ENCODE measurements around the gene TDRD3. TPM values are rescaled to one million over a fixed set of nuclear protein-coding genes. Genes with fewer than 3 reads are reported as not detected.

The TDRD3 gene
- total and polyA plus RNA-seq, 7 donors: 14.0 to 39.7 (median 29.1) TPM

DNA sequence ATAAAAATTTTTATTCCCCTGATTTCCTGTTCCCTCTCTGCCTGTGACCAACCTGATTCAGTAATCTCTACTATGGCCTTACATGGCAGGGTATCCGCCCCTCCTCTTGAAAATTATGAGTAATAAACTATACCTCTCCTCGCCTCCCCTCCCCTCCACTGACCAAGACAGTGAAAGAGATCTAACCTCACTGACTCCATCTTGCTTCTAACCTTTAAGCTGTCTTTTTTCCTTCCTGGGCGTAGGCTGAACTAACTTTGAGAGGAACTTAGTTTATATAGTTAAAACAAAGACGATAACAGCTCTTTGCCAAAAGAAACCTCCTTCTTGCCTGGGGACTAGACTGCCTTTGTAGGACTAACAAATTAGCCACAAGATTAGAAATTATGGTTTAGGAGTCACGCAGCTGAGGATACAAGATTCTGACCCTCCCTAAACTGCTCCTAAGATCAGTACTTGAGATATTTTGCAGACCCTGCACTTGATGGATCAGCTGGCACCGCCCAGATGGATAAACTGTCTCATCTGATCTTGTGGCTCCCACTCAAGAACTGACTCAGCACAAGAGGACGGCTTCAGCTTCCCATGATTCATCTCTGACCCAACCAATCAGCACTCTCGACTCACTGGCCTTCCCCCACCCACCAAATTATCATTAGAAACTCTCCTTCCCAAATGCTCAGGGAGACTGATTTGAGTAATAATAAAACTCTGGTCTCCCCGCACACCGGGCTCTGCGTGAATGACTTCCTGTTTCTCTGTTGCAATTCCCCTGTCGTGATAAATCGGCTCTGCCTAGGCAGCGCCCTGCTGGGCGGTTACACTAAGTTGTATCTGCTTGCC is 187.1 kb downstream of the TDRD3 start:
- Histone ChIP-seq H3K27me3 (ENCODE audit: insufficient read depth in 3 of 3, low read length in 2 of 3) (no peaks in the 10 kb centered on the region), H3K36me3 (ENCODE audit: insufficient read depth in 1 of 2, low read depth in 1 of 2) (no peaks in the 10 kb centered on the region), H3K9me3 (no peaks in the 10 kb centered on the region), H3K4me3 (no peak overlapping the region), H3K27ac (no peak overlapping the region), H3K4me1 (no peaks in the 10 kb centered on the region)
- TF ChIP-seq, protein P1, sequence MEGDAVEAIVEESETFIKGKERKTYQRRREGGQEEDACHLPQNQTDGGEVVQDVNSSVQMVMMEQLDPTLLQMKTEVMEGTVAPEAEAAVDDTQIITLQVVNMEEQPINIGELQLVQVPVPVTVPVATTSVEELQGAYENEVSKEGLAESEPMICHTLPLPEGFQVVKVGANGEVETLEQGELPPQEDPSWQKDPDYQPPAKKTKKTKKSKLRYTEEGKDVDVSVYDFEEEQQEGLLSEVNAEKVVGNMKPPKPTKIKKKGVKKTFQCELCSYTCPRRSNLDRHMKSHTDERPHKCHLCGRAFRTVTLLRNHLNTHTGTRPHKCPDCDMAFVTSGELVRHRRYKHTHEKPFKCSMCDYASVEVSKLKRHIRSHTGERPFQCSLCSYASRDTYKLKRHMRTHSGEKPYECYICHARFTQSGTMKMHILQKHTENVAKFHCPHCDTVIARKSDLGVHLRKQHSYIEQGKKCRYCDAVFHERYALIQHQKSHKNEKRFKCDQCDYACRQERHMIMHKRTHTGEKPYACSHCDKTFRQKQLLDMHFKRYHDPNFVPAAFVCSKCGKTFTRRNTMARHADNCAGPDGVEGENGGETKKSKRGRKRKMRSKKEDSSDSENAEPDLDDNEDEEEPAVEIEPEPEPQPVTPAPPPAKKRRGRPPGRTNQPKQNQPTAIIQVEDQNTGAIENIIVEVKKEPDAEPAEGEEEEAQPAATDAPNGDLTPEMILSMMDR (IDR thresholded peaks at IDR 0.05): no peak
- no peak for ATAC-seq
- intact Hi-C loops (cut with DNase I): no loop called here
- 70 to 74% (median 70%) methylated on average over 15 of the region's 15 CpGs for WGBS, 3 donors
- DNase-seq: no peak

DNA sequence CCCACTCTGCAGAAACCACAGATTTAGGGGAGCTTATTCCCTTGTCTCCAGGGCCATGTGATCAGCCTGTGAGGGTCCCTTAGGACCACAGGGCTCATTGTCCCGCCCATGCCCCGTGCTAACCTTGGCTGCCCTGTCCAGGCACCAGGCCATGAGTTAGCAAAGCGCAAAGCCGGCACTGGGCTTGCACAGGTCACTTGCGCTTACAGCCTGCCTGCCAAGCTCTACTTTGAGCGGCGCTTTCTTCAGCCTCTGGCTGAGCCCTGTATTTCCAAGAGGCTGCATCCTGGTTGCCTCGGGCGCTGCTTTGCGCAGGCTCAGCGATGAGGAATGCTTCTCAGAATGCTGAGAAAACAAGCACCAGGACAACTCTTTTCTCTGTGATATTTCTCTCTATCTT is 188.0 kb downstream of the TDRD3 start:
- TF ChIP-seq, protein P1 (IDR thresholded peaks at IDR 0.05): no peak
- Histone ChIP-seq H3K9me3 (no peaks in the 10 kb centered on the region), H3K4me3 (no peak overlapping the region), H3K27ac (no peak overlapping the region), H3K4me1 (no peaks in the 10 kb centered on the region), H3K36me3 (ENCODE audit: insufficient read depth in 1 of 2, low read depth in 1 of 2) (no peaks in the 10 kb centered on the region), H3K27me3 (ENCODE audit: insufficient read depth in 3 of 3, low read length in 2 of 3) (no peaks in the 10 kb centered on the region)
- intact Hi-C loops (cut with DNase I): no loop called here
- WGBS, 3 donors: 61 to 82% (median 68%) methylated on average over 11 of the region's 11 CpGs
- no peak for DNase-seq
- no peak for ATAC-seq

GRCh38 chr13:60590800-60591747 is 194.1 kb downstream of the TDRD3 start:
- intact Hi-C loops (cut with DNase I): no loop called here
- TF ChIP-seq, protein P1 (IDR thresholded peaks at IDR 0.05): no peak
- Histone ChIP-seq H3K4me3 (no peak overlapping the region), H3K9me3 (no peaks in the 10 kb centered on the region), H3K27me3 (ENCODE audit: insufficient read depth in 3 of 3, low read length in 2 of 3) (no peaks in the 10 kb centered on the region), H3K36me3 (ENCODE audit: insufficient read depth in 1 of 2, low read depth in 1 of 2) (no peaks in the 10 kb centered on the region), H3K27ac (no peak overlapping the region), H3K4me1 (no peaks in the 10 kb centered on the region)
- ATAC-seq (no peak), DNase-seq (no peak)
- WGBS, 3 donors: 20 to 24% (median 23%) methylated on average over 18 of the region's 18 CpGs

DNA sequence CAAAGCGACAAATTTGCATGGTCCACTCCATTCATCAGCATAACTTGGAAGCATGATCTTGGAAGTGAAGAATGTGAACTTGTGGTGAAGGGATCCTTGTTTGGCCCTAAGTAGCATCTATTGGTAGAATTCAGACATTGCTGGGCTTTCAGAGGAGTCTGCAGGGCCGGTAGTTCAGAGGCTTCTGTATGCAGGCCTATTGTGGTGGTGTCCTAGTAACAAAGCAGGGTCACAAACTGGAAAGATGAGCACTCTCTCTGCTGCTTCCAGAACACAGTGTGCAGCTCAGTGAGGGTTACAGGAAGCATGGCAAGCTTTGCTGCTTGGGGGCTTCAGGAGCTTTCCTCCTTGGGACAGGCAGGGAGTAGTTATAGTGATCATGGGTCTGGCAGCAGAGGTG is 206.0 kb downstream of the TDRD3 start:
- TF ChIP-seq, protein P1 (IDR thresholded peaks at IDR 0.05): no peak
- intact Hi-C loops (cut with DNase I): no loop called here
- WGBS, 3 donors: 85 to 88% (median 86%) methylated on average over 2 of the region's 2 CpGs
- Histone ChIP-seq H3K4me3 (no peak overlapping the region), H3K4me1 (no peaks in the 10 kb centered on the region), H3K36me3 (ENCODE audit: insufficient read depth in 1 of 2, low read depth in 1 of 2) (no peaks in the 10 kb centered on the region), H3K27me3 (ENCODE audit: insufficient read depth in 3 of 3, low read length in 2 of 3) (no peaks in the 10 kb centered on the region), H3K9me3 (no peaks in the 10 kb centered on the region), H3K27ac (no peak overlapping the region)
- DNase-seq (no peak), ATAC-seq (no peak)

Measured in psoas muscle (tissue), 8 donors.